Central memory CD8-positive, alpha-beta T cell (primary cell): ENCODE measurements around the gene P2RX5.
"Not testable (repeated sequence)": the region's sequence is repeated elsewhere in the genome, so short reads cannot be mapped to it uniquely, and the experiment has no call there.

Experiments
- ATAC-seq: fragments of 150-1000 bp; cut with Tn5 transposase; replicated peaks from 2 replicates; pipeline ENCODE4 v1.10.0; 2022; ENCODE audit warnings: mild to moderate bottlenecking, moderate FRiP score, moderate number of reproducible peaks; ENCODE audit not compliant: poor library complexity, severe bottlenecking; ENCODE audit errors: extremely low read depth
- DNase-seq, 2 donors: peaks; one replicate each; pipeline ENCODE4 v3.0.0; 2021; ENCODE audit warnings: low spot score in 2 of 2
- H3K27ac Mint-ChIP-seq: one replicate; pipeline ENCODE4 v1.8.0; 2022; ENCODE audit warnings: low read depth, mild to moderate bottlenecking, moderate library complexity, mixed read lengths
- H3K27me3 Mint-ChIP-seq: one replicate; pipeline ENCODE4 v1.8.0; 2022; ENCODE audit warnings: mixed read lengths
- H3K36me3 Mint-ChIP-seq: one replicate; pipeline ENCODE4 v1.8.0; 2022; ENCODE audit warnings: mild to moderate bottlenecking, moderate library complexity, mixed read lengths; ENCODE audit not compliant: insufficient read depth
- H3K4me1 Mint-ChIP-seq: one replicate; pipeline ENCODE4 v1.8.0; 2022; ENCODE audit warnings: mixed read lengths
- H3K4me3 Mint-ChIP-seq: one replicate; pipeline ENCODE4 v1.8.0; 2022; ENCODE audit warnings: mild to moderate bottlenecking, moderate library complexity, mixed read lengths
- H3K9me3 Mint-ChIP-seq: one replicate; pipeline ENCODE4 v1.8.0; 2022; ENCODE audit warnings: mixed read lengths

The P2RX5 gene, protein sequence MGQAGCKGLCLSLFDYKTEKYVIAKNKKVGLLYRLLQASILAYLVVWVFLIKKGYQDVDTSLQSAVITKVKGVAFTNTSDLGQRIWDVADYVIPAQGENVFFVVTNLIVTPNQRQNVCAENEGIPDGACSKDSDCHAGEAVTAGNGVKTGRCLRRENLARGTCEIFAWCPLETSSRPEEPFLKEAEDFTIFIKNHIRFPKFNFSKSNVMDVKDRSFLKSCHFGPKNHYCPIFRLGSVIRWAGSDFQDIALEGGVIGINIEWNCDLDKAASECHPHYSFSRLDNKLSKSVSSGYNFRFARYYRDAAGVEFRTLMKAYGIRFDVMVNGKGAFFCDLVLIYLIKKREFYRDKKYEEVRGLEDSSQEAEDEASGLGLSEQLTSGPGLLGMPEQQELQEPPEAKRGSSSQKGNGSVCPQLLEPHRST

GRCh38 chr17:3695723-3696411 is at the start of gene P2RX5:
TSS of gene P2RX5 (minus strand) at chr17:3696155. CDS start at chr17:3696005, 150 bp downstream.
- H3K27me3 Mint-ChIP-seq: no peaks in the 10 kb centered on the region
- H3K9me3 Mint-ChIP-seq: no peaks in the 10 kb centered on the region
- ATAC-seq (peak; percentile 64), DNase-seq (no peak)
- H3K36me3 Mint-ChIP-seq: peaks cover 7% of the 10 kb centered on the region
- peak within 1 kb of the TSS; percentile 80 for H3K4me3 Mint-ChIP-seq
- H3K4me1 Mint-ChIP-seq: peaks cover 20% of the 10 kb centered on the region
- peak within 1 kb of the TSS; percentile 51 for H3K27ac Mint-ChIP-seq

DNA sequence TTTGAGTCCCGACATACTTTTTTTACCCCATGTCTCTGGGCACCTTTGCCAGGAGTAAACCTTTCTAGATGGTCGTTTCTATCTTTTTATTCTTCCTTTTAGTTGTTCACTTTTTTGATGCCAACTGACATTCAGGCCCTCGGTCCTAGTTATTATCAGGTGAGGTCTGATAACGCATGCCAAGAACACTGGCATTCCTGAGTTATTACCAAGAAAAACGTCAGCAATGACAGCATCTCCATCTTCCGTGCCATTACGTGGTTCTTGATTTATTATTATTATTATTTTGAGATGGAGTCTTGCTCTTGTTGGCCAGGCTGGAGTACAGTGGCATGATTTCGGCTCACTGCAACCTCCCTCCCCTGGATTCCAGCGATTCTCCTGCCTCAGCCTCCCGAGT is 49.1 kb upstream of the P2RX5 start:
- peaks cover 12% of the 10 kb centered on the region for H3K4me1 Mint-ChIP-seq
- no peak overlapping the region for H3K4me3 Mint-ChIP-seq
- DNase-seq (no peak), ATAC-seq (no peak)
- no peaks in the 10 kb centered on the region for H3K27me3 Mint-ChIP-seq
- H3K36me3 Mint-ChIP-seq: no peaks in the 10 kb centered on the region
- H3K27ac Mint-ChIP-seq: no peak overlapping the region
- H3K9me3 Mint-ChIP-seq: no peaks in the 10 kb centered on the region

- H3K4me1 Mint-ChIP-seq: peaks cover 17% of the 10 kb centered on the region
- H3K4me3 Mint-ChIP-seq: no peak overlapping the region
- no peak overlapping the region for H3K27ac Mint-ChIP-seq
- no peak for DNase-seq
- H3K27me3 Mint-ChIP-seq: no peaks in the 10 kb centered on the region
- ATAC-seq: no peak
- H3K9me3 Mint-ChIP-seq: no peaks in the 10 kb centered on the region
- H3K36me3 Mint-ChIP-seq: no peaks in the 10 kb centered on the region
These were observed 48.1 kb upstream of the P2RX5 start for GRCh38 chr17:3744014-3744413.

DNA sequence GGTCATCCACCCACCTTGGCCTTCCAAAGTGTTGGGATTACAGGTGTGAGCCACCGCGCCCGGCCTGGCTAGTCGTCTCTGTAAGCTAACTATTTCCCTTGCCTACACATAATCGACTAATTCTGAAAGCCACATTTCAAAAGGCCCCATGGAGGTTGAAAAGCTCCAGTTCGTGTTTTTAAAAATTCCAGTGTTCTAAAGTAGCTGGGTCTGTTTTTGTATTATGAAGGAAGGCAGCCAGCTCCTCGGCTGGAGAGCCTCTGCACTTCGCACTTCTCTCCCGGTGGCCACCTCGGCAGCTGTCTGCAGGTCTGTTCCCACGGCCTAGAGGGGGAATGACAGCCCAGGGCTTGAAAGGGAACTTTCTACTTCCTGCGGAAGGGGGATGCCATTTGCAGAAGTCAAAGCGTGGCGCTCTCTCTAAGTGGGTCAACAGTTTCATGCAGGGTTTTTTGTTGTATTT is 44.7 kb upstream of the P2RX5 start:
- Mint-ChIP-seq H3K36me3 (no peaks in the 10 kb centered on the region), H3K9me3 (no peaks in the 10 kb centered on the region), H3K4me1 (peaks cover 27% of the 10 kb centered on the region), H3K27ac (peak overlapping the region; percentile 81), H3K27me3 (no peaks in the 10 kb centered on the region), H3K4me3 (peak overlapping the region; percentile 45)
- ATAC-seq (peak; percentile 47), DNase-seq (no peak)

GRCh38 chr17:3739422-3740124 is 43.6 kb upstream of the P2RX5 start:
- Mint-ChIP-seq H3K9me3 (no peaks in the 10 kb centered on the region), H3K4me3 (no peak overlapping the region)

GRCh38 chr17:3738562-3739295 is 42.8 kb upstream of the P2RX5 start:
- Mint-ChIP-seq H3K36me3 (no peaks in the 10 kb centered on the region), H3K27me3 (no peaks in the 10 kb centered on the region), H3K27ac (peak overlapping the region; percentile 33), H3K9me3 (no peaks in the 10 kb centered on the region), H3K4me1 (peaks cover 27% of the 10 kb centered on the region), H3K4me3 (no peak overlapping the region)
- ATAC-seq: peak; percentile 74
- peak in 1 of 2 donors; percentile 44 for DNase-seq

More at GRCh38 chr17:3739422-3740124, 43.6 kb upstream of the P2RX5 start:
- peak overlapping the region; percentile 81 for H3K27ac Mint-ChIP-seq
- peaks cover 27% of the 10 kb centered on the region for H3K4me1 Mint-ChIP-seq
- H3K27me3 Mint-ChIP-seq: no peaks in the 10 kb centered on the region
- no peak for DNase-seq
- ATAC-seq: no peak
- H3K36me3 Mint-ChIP-seq: no peaks in the 10 kb centered on the region

GRCh38 chr17:3735515-3735914 is 39.6 kb upstream of the P2RX5 start:
- DNase-seq: no peak
- Mint-ChIP-seq H3K4me1 (peaks cover 27% of the 10 kb centered on the region), H3K9me3 (no peaks in the 10 kb centered on the region)

GRCh38 chr17:3734911-3735276 is 38.9 kb upstream of the P2RX5 start:
- not testable (repeated sequence) for H3K27ac Mint-ChIP-seq, H3K27me3 Mint-ChIP-seq, DNase-seq, H3K9me3 Mint-ChIP-seq, H3K4me3 Mint-ChIP-seq, H3K36me3 Mint-ChIP-seq, ATAC-seq
- peaks cover 24% of the 10 kb centered on the region for H3K4me1 Mint-ChIP-seq

More at GRCh38 chr17:3735515-3735914, 39.6 kb upstream of the P2RX5 start:
- Mint-ChIP-seq H3K27me3 (no peaks in the 10 kb centered on the region), H3K36me3 (peaks cover 2% of the 10 kb centered on the region), H3K27ac (no peak overlapping the region), H3K4me3 (no peak overlapping the region)
- no peak for ATAC-seq

GRCh38 chr17:3732210-3732621 is 36.3 kb upstream of the P2RX5 start:
- Mint-ChIP-seq H3K4me3 (no peak overlapping the region), H3K4me1 (no peaks in the 10 kb centered on the region)

DNA sequence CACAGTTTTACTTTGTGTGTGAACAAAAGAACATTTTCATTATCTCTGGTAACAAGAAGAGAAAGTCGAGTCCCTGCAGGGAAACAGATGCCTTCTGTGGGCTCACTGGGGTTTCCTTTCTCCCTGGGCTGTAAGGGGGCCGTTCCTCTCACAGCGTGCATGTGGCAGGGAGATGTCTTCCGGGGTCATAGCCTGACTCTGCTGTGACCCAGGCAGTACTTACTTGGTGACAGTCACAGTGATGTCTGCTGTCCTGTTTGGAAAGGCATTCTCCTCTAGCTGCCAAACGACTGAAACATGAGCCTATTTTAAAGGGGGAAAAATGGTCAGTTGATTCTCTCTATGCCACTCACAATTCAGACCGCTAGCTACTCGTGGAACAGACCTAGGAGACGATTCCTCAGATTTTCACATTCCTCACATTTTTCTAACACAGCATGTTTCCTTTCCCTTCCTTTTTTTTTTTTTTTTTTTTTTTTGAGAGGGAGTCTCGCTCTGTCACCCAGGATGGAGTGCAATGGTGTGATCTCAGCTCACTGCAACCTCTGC is 35.0 kb upstream of the P2RX5 start:
- Mint-ChIP-seq H3K27me3 (no peaks in the 10 kb centered on the region), H3K9me3 (no peaks in the 10 kb centered on the region), H3K4me3 (no peak overlapping the region), H3K36me3 (peaks cover 5% of the 10 kb centered on the region), H3K27ac (no peak overlapping the region), H3K4me1 (no peaks in the 10 kb centered on the region)
- ATAC-seq (no peak), DNase-seq (no peak)

More at GRCh38 chr17:3732210-3732621, 36.3 kb upstream of the P2RX5 start:
- Mint-ChIP-seq H3K9me3 (no peaks in the 10 kb centered on the region), H3K27ac (no peak overlapping the region), H3K27me3 (no peaks in the 10 kb centered on the region), H3K36me3 (peaks cover 3% of the 10 kb centered on the region)
- ATAC-seq (no peak), DNase-seq (no peak)

- Mint-ChIP-seq H3K4me1 (peaks cover under 1% of the 10 kb centered on the region), H3K4me3 (no peak overlapping the region), H3K9me3 (no peaks in the 10 kb centered on the region), H3K27me3 (no peaks in the 10 kb centered on the region), H3K36me3 (peaks cover 6% of the 10 kb centered on the region), H3K27ac (no peak overlapping the region)
- ATAC-seq (no peak), DNase-seq (no peak)
These were observed 33.9 kb upstream of the P2RX5 start for GRCh38 chr17:3729881-3730280.

DNA sequence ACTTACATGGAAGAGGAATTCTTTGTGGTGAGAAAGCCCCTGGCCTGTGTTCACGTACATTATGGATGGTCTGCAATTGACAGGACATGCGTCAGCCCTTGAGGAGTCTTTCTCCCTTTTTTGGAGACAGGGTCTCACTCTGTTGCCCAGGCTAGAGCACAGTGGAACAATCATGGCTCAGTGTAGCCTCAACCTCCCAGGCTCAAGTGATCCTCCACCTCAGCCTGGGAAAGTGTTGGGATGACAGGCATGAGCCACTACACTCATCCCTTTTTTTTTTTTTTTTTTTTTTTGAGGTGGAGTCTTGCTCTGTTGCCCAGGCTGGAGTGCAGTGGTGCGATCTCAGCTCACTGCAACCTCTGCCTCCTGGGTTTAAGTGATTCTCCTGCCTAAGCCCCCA is 32.1 kb upstream of the P2RX5 start:
- not testable (repeated sequence) for ATAC-seq, H3K4me3 Mint-ChIP-seq, H3K27ac Mint-ChIP-seq, H3K27me3 Mint-ChIP-seq, H3K9me3 Mint-ChIP-seq, DNase-seq, H3K4me1 Mint-ChIP-seq
- peaks cover 21% of the 10 kb centered on the region for H3K36me3 Mint-ChIP-seq
